ENCODE measurements around the gene MPRIP.

DNA sequence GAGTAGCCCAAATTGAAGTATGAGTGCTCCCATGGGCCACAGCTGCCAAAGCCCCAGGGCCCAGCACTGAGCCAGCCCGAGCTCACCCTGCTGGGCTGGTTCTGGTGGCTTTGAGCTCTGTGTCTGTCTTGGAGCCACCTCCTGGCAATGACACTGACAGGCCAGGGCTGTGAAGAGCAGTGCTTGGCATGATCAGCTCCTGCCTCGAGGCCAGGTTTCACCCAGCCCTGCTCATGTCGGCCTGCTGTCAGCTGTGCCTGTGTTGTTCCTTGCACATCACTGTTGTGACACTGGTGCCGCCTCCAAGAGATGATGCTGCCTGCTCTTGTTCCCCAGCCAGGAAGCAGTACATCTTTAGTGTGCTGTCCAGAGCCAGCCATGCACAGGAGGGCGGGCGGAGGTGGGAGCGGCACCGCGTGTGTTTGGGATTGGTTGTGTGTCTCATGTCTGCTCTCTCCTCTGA, 137.9 kb downstream of the MPRIP start:
- TF ChIP-seq, protein P1, sequence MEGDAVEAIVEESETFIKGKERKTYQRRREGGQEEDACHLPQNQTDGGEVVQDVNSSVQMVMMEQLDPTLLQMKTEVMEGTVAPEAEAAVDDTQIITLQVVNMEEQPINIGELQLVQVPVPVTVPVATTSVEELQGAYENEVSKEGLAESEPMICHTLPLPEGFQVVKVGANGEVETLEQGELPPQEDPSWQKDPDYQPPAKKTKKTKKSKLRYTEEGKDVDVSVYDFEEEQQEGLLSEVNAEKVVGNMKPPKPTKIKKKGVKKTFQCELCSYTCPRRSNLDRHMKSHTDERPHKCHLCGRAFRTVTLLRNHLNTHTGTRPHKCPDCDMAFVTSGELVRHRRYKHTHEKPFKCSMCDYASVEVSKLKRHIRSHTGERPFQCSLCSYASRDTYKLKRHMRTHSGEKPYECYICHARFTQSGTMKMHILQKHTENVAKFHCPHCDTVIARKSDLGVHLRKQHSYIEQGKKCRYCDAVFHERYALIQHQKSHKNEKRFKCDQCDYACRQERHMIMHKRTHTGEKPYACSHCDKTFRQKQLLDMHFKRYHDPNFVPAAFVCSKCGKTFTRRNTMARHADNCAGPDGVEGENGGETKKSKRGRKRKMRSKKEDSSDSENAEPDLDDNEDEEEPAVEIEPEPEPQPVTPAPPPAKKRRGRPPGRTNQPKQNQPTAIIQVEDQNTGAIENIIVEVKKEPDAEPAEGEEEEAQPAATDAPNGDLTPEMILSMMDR (IDR thresholded peaks at IDR 0.05; ENCODE audit: poor library complexity), result no peak
- TF ChIP-seq EZH2phosphoT487 (IDR thresholded peaks at IDR 0.05; ENCODE audit: low read depth, severe bottlenecking, unreplicated experiment), result no peak
